ENCODE data around the gene SMIM31.

Gene SMIM31

DNA sequence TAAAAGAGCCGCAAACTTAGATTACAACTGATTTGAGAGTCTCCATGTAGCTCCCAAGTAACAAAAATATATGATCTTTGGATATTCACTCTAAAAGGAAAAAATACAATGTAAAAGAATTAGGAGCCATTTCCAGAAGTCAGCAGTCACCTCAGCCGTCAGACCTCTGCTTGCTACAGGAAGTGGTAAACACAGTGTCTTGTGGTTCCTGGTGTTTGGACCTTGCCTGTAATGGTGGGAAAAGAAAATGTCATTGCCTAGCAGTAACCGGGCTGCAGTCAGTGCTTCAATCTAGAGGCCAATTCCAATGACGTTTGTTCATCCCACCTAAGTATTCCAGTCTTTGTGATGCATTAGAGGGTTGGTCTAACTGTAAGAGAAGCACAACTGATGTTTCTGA, 28.9 kb upstream of the SMIM31 start:
- Histone ChIP-seq H2AFZ (ENCODE audit: low read depth, low read length) (no peak overlapping the region), H3K4me2 (ENCODE audit: low read length) (no peak overlapping the region), H3K36me3 (replicated peaks; ENCODE audit: low read depth, low read length) (no peaks in the 10 kb centered on the region)

DNA sequence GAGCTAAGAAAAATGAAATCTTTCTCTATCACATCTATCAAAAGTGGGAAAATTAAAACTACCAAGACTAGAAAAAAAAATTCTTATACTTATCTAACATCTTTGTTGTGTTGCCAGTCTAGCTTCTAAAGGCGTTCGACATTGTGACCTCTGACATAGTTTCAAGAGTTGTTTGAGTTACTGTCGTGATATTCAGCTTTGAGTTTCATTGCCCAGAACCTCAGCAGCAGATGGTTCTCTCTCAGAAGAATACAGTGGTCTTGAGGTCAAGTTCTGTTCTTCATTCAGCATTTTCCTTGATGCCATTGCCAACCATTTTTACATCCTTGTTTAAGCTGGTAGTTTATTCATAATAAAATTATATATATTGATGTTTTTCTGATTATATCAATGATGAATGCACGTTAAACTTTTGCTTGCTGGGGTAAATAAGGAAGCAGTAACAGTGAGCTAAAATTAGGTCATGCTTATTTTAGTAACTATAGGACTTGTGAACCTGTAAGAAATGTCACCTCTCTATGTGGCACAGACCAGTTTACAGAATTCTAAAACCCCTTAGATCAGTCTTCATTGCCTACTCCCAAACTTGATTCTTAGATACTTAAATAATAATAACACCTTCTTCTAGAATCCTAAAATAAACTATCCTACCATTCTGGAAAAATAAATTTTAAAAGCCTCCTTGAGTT, 23.1 kb upstream of the SMIM31 start:
- Histone ChIP-seq H3K4me2 (ENCODE audit: low read length) (no peak overlapping the region), H3K79me2 (ENCODE audit: low read length) (no peaks in the 10 kb centered on the region), H3K9ac (ENCODE audit: low read length) (no peak overlapping the region), H2AFZ (ENCODE audit: low read depth, low read length) (no peak overlapping the region), H3K4me3 (ENCODE audit: low read length) (no peak overlapping the region), H3K4me1 (ENCODE audit: low read length) (peaks cover 23% of the 10 kb centered on the region), H3K27ac (ENCODE audit: low read length) (no peak overlapping the region), H3K27me3 (ENCODE audit: low read depth, low read length) (no peaks in the 10 kb centered on the region), H3K9me3 (ENCODE audit: insufficient read depth, low read length) (peaks cover 6% of the 10 kb centered on the region; the same call in 1 of the 2 replicates), H4K20me1 (ENCODE audit: insufficient read depth, low read length) (no peaks in the 10 kb centered on the region), H3K36me3 (replicated peaks; ENCODE audit: low read depth, low read length) (peaks cover 12% of the 10 kb centered on the region)
- no peak for TF ChIP-seq EZH2phosphoT487 (IDR thresholded peaks at IDR 0.05; ENCODE audit: low read depth)

More for the DNA sequence above, 28.9 kb upstream of the SMIM31 start:
- H3K27me3 ChIP-seq (ENCODE audit: low read depth, low read length), result no peaks in the 10 kb centered on the region
- no peak overlapping the region for H3K4me3 ChIP-seq (ENCODE audit: low read length)
- H3K9ac ChIP-seq (ENCODE audit: low read length), result no peak overlapping the region
- TF ChIP-seq, protein P1, sequence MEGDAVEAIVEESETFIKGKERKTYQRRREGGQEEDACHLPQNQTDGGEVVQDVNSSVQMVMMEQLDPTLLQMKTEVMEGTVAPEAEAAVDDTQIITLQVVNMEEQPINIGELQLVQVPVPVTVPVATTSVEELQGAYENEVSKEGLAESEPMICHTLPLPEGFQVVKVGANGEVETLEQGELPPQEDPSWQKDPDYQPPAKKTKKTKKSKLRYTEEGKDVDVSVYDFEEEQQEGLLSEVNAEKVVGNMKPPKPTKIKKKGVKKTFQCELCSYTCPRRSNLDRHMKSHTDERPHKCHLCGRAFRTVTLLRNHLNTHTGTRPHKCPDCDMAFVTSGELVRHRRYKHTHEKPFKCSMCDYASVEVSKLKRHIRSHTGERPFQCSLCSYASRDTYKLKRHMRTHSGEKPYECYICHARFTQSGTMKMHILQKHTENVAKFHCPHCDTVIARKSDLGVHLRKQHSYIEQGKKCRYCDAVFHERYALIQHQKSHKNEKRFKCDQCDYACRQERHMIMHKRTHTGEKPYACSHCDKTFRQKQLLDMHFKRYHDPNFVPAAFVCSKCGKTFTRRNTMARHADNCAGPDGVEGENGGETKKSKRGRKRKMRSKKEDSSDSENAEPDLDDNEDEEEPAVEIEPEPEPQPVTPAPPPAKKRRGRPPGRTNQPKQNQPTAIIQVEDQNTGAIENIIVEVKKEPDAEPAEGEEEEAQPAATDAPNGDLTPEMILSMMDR (IDR thresholded peaks at IDR 0.05; ENCODE audit: low read depth, low read length), result no peak
- TF ChIP-seq EZH2phosphoT487 (IDR thresholded peaks at IDR 0.05; ENCODE audit: low read depth), result no peak
- H3K27ac ChIP-seq (ENCODE audit: low read length), result no peak overlapping the region
- no peaks in the 10 kb centered on the region for H3K79me2 ChIP-seq (ENCODE audit: low read length)
- no peaks in the 10 kb centered on the region for H4K20me1 ChIP-seq (ENCODE audit: insufficient read depth, low read length)
- H3K9me3 ChIP-seq (ENCODE audit: insufficient read depth, low read length), result no peaks in the 10 kb centered on the region
- H3K4me1 ChIP-seq (ENCODE audit: low read length), result no peaks in the 10 kb centered on the region

DNA sequence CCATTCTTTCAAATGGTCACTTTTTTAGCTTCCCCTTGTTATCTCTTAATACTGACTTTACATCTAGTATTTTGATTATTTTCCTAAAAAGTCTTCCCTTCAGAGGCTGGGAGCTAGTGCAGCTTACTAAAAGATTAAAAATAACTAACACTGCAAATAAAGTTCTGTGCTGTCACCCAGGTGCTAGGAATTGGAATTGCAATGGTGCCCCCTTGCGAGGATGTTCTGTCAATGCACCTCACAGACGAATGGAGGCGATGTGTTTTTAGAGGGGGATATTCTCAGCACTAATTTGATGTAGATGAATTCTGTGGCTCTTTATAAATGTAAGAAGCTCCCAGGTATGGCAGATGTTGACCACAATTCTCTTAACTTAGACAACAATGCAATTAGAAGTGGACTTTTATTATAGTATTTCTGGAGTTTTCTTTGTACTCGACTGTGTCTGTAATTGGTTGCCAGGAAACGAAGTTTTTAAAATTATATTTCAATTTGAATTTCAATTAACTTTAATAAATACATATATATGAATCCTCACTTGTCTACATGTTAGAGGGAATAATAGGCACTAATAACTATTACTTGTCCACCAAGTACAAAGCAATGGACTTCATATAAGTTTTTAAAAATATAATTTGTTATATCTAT, 22.0 kb upstream of the SMIM31 start:
- Histone ChIP-seq H3K79me2 (ENCODE audit: low read length) (no peaks in the 10 kb centered on the region), H3K9ac (ENCODE audit: low read length) (peak overlapping the region; percentile 36), H3K36me3 (replicated peaks; ENCODE audit: low read depth, low read length) (peaks cover 12% of the 10 kb centered on the region), H3K4me1 (ENCODE audit: low read length) (peaks cover 23% of the 10 kb centered on the region), H3K9me3 (ENCODE audit: insufficient read depth, low read length) (peaks cover 6% of the 10 kb centered on the region; the same call in 1 of the 2 replicates), H2AFZ (ENCODE audit: low read depth, low read length) (peak overlapping the region; percentile 81), H4K20me1 (ENCODE audit: insufficient read depth, low read length) (no peaks in the 10 kb centered on the region), H3K4me2 (ENCODE audit: low read length) (peak overlapping the region; percentile 70), H3K27me3 (ENCODE audit: low read depth, low read length) (no peaks in the 10 kb centered on the region), H3K4me3 (ENCODE audit: low read length) (peak overlapping the region; percentile 66), H3K27ac (ENCODE audit: low read length) (no peak overlapping the region)
- TF ChIP-seq, protein P1 (IDR thresholded peaks at IDR 0.05; ENCODE audit: low read depth, low read length), result peak; percentile 99
- TF ChIP-seq EZH2phosphoT487 (IDR thresholded peaks at IDR 0.05; ENCODE audit: low read depth), result no peak

DNA sequence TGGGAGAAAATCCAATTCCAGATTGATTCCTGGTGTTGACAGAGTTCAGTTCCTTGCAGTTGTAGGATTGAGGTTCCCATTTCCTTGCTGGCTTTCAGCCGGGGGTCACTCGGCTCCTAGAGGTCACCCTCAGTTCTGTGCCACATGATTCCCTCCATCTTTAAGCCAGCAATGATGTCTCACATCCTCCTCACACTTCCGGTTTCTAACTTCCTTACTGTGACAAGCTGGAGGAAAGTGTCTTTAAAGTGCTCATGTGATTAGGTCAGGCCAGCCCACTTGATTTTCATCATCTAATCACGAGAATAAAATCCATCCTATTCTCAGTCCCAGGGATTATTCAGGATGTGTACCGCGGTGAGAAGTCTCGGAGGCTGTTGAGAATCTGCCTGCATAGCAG, 19.4 kb upstream of the SMIM31 start:
- Histone ChIP-seq H3K27me3 (ENCODE audit: low read depth, low read length) (no peaks in the 10 kb centered on the region), H3K4me3 (ENCODE audit: low read length) (no peak overlapping the region; the same call in 1 of the 2 replicates), H3K4me1 (ENCODE audit: low read length) (peaks cover 23% of the 10 kb centered on the region), H3K36me3 (replicated peaks; ENCODE audit: low read depth, low read length) (peaks cover 12% of the 10 kb centered on the region), H3K79me2 (ENCODE audit: low read length) (no peaks in the 10 kb centered on the region), H3K9me3 (ENCODE audit: insufficient read depth, low read length) (peaks cover 6% of the 10 kb centered on the region; the same call in 1 of the 2 replicates), H3K27ac (ENCODE audit: low read length) (no peak overlapping the region), H3K4me2 (ENCODE audit: low read length) (peak overlapping the region; percentile 18), H3K9ac (ENCODE audit: low read length) (no peak overlapping the region), H2AFZ (ENCODE audit: low read depth, low read length) (peak overlapping the region; percentile 92), H4K20me1 (ENCODE audit: insufficient read depth, low read length) (no peaks in the 10 kb centered on the region)
- TF ChIP-seq, protein P1 (IDR thresholded peaks at IDR 0.05; ENCODE audit: low read depth, low read length), result no peak
- TF ChIP-seq EZH2phosphoT487 (IDR thresholded peaks at IDR 0.05; ENCODE audit: low read depth), result no peak

All from OCI-LY3 (cell line).